ENCODE data around the gene TAS2R46. TPM values are rescaled to one million over a fixed set of nuclear protein-coding genes. Genes with fewer than 3 reads are reported as not detected.

TAS2R46 gene
- total and polyA plus RNA-seq, 2 donors (not counting 1 experiment from before 2014, with no cell fraction given) = 0.13 to 2.6 TPM

DNA sequence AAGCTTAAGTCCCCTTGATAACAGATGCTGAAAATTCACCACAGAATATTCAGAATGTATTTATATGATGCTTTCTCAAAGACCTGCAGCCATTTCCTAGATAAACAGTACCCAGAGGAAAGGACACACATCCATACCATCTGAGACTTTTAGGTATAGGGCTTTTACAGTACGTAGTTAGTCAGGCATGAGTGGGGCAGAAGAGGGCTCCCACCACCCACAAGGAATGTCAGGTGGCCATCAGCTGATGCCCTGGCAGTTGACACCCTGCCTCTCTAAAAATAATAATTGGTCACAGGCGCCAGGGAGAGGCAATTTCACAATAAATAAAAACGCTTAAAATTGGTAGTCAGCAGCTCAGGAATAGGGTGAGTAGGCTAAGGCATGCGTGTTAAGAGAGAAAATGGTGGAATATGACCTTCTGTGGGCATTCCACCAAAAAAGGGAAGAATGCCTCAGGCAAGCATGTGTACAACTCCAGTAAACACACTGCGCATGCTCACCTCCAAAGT, 7.8 kb upstream of the TAS2R46 start:
- no peaks in the 10 kb centered on the region for H3K36me3 ChIP-seq (replicated peaks in 1 of 2; ENCODE audit: control extremely low read depth in 1 of 2, control insufficient read depth in 1 of 2, extremely low read depth in 1 of 2, insufficient read depth in 2 of 2, low read length in 1 of 2)
- no peak overlapping the region for H3K27ac Mint-ChIP-seq
- H3K9ac ChIP-seq (ENCODE audit: low read length) = no peak overlapping the region
- 100% methylated on average over 2 of the region's 5 CpGs for WGBS (ENCODE audit: insufficient coverage)
- H3K27me3 ChIP-seq (replicated peaks in 1 of 4; ENCODE audit: control extremely low read depth in 1 of 4, control insufficient read depth in 3 of 4, insufficient read depth in 4 of 4, low read length in 3 of 4) = no peaks in the 10 kb centered on the region
- H3K27me3 Mint-ChIP-seq = no peaks in the 10 kb centered on the region
- no peak overlapping the region for H3K27ac ChIP-seq (ENCODE audit: low read length in 2 of 2)
- H3K4me1 ChIP-seq (ENCODE audit: control insufficient read depth in 2 of 2, insufficient read depth in 2 of 2, low read length in 2 of 2) = peaks cover 0 to 4% of the 10 kb centered on the region in 2 donors
- H4K20me1 ChIP-seq (ENCODE audit: control insufficient read depth, insufficient read depth, low read length, poor library complexity, severe bottlenecking) = peaks cover 12% of the 10 kb centered on the region
- H3K4me3 Mint-ChIP-seq = no peak overlapping the region
- H3K9me3 ChIP-seq (ENCODE audit: control extremely low read depth in 1 of 3, control insufficient read depth in 2 of 3, insufficient read depth in 1 of 3, low read length in 2 of 3) = no peaks in the 10 kb centered on the region
- peaks cover 22% of the 10 kb centered on the region for H3K4me1 Mint-ChIP-seq
- ChIA-PET POLR2A (no interaction called here), CTCF (interaction anchor here (0.8 to 1.4 kb wide), 2 partner anchors 8 to 16 kb away, joined by 3 to 4 read pairs; no protein-coding TSS in a partner anchor)
- H2AFZ ChIP-seq (ENCODE audit: insufficient read depth, low read depth, low read length, poor library complexity, severe bottlenecking) = no peak overlapping the region
- TF ChIP-seq, protein P1, sequence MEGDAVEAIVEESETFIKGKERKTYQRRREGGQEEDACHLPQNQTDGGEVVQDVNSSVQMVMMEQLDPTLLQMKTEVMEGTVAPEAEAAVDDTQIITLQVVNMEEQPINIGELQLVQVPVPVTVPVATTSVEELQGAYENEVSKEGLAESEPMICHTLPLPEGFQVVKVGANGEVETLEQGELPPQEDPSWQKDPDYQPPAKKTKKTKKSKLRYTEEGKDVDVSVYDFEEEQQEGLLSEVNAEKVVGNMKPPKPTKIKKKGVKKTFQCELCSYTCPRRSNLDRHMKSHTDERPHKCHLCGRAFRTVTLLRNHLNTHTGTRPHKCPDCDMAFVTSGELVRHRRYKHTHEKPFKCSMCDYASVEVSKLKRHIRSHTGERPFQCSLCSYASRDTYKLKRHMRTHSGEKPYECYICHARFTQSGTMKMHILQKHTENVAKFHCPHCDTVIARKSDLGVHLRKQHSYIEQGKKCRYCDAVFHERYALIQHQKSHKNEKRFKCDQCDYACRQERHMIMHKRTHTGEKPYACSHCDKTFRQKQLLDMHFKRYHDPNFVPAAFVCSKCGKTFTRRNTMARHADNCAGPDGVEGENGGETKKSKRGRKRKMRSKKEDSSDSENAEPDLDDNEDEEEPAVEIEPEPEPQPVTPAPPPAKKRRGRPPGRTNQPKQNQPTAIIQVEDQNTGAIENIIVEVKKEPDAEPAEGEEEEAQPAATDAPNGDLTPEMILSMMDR (IDR thresholded peaks at IDR 0.05) = no peak
- no peak for TF ChIP-seq EZH2 (IDR thresholded peaks at IDR 0.05; ENCODE audit: borderline replicate concordance, insufficient read depth, low read depth, low read length, poor library complexity, severe bottlenecking)
- peaks cover 5% of the 10 kb centered on the region for H3K9me3 Mint-ChIP-seq (ENCODE audit: insufficient read depth)
- DNase-seq (no peak), ATAC-seq (ENCODE audit: low read depth) (no peak)
- peaks cover 14% of the 10 kb centered on the region for H3K79me2 ChIP-seq (ENCODE audit: control insufficient read depth, insufficient read depth, low read length)
- H3K4me2 ChIP-seq (replicated peaks; ENCODE audit: low read depth, low read length, poor library complexity, severe bottlenecking) = no peak overlapping the region
- intact Hi-C loops (cut with micrococcal nuclease) = loop anchor here (1.0 kb wide), 1 partner anchor 56 kb away; no protein-coding TSS in a partner anchor
- H3K4me3 ChIP-seq (ENCODE audit: control extremely low read depth in 1 of 5, extremely low read depth in 1 of 5, insufficient read depth in 1 of 5, low read depth in 2 of 5, low read length in 4 of 5) = no peak overlapping the region

DNA sequence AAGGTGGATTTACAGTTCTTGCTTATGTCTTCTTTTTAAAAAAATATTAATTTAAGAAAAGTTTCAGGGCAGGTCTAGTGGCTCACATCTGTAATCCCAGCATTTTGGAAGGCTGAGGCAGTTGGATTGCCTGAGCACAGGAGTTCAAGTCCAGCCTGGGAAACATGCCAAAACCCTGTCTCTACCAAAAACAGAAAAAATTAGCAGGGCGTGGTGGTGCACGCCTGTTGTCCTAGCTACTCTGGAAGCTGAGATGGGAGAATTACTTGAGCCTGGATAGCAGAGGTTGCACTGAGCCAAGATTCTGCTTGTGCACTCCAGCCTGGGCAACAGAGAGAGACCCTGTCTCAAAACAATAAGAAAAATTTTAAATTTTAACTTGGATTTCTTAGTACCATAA, 5.4 kb upstream of the TAS2R46 start:
- Histone ChIP-seq H3K4me2 (replicated peaks; ENCODE audit: low read depth, low read length, poor library complexity, severe bottlenecking) (no peak overlapping the region), H2AFZ (ENCODE audit: insufficient read depth, low read depth, low read length, poor library complexity, severe bottlenecking) (no peak overlapping the region), H3K9ac (ENCODE audit: low read length) (no peak overlapping the region), H3K36me3 (replicated peaks in 1 of 2; ENCODE audit: control extremely low read depth in 1 of 2, control insufficient read depth in 1 of 2, extremely low read depth in 1 of 2, insufficient read depth in 2 of 2, low read length in 1 of 2) (no peaks in the 10 kb centered on the region), H3K9me3 (ENCODE audit: control extremely low read depth in 1 of 3, control insufficient read depth in 2 of 3, insufficient read depth in 1 of 3, low read length in 2 of 3) (no peaks in the 10 kb centered on the region), H3K4me3 (ENCODE audit: control extremely low read depth in 1 of 5, extremely low read depth in 1 of 5, insufficient read depth in 1 of 5, low read depth in 2 of 5, low read length in 4 of 5) (no peak overlapping the region), H3K27me3 (replicated peaks in 1 of 4; ENCODE audit: control extremely low read depth in 1 of 4, control insufficient read depth in 3 of 4, insufficient read depth in 4 of 4, low read length in 3 of 4) (no peaks in the 10 kb centered on the region), H3K27ac (ENCODE audit: low read length in 2 of 2) (no peak overlapping the region), H3K4me1 (ENCODE audit: control insufficient read depth in 2 of 2, insufficient read depth in 2 of 2, low read length in 2 of 2) (peaks cover 0 to 4% of the 10 kb centered on the region in 2 donors), H4K20me1 (ENCODE audit: control insufficient read depth, insufficient read depth, low read length, poor library complexity, severe bottlenecking) (peaks cover under 1% of the 10 kb centered on the region), H3K79me2 (ENCODE audit: control insufficient read depth, insufficient read depth, low read length) (peaks cover 10% of the 10 kb centered on the region)
- TF ChIP-seq, protein P1 (IDR thresholded peaks at IDR 0.05) = no peak
- no peak for TF ChIP-seq EZH2 (IDR thresholded peaks at IDR 0.05; ENCODE audit: borderline replicate concordance, insufficient read depth, low read depth, low read length, poor library complexity, severe bottlenecking)
- no peak overlapping the region for H3K4me3 Mint-ChIP-seq
- no peak overlapping the region for H3K27ac Mint-ChIP-seq
- ChIA-PET POLR2A (no interaction called here), CTCF (no interaction called here)
- peaks cover 5% of the 10 kb centered on the region for H3K9me3 Mint-ChIP-seq (ENCODE audit: insufficient read depth)
- no peaks in the 10 kb centered on the region for H3K27me3 Mint-ChIP-seq
- no peak for ATAC-seq (ENCODE audit: low read depth)
- intact Hi-C loops (cut with micrococcal nuclease) = loop anchor here (2.0 kb wide), 1 partner anchor 23 kb away; no protein-coding TSS in a partner anchor
- no CpG with 5 or more reads among the region's 2 CpGs for WGBS (ENCODE audit: insufficient coverage)
- DNase-seq = no peak
- H3K4me1 Mint-ChIP-seq = peaks cover 18% of the 10 kb centered on the region
